Hematopoietic multipotent progenitor cell treated with erythropoietin and hydrocortisone succinate and interleukin-3 and kit ligand, for 6 days (in vitro differentiated cells): ENCODE data around the gene MZT2B.
"Not testable (repeated sequence)": the region's sequence is repeated elsewhere in the genome, so short reads cannot be mapped to it uniquely, and the experiment has no call there.

Experiments
- DNase-seq: peaks from one replicate; pipeline ENCODE4 v3.0.0-alpha.2; 2015

Gene MZT2B

DNA sequence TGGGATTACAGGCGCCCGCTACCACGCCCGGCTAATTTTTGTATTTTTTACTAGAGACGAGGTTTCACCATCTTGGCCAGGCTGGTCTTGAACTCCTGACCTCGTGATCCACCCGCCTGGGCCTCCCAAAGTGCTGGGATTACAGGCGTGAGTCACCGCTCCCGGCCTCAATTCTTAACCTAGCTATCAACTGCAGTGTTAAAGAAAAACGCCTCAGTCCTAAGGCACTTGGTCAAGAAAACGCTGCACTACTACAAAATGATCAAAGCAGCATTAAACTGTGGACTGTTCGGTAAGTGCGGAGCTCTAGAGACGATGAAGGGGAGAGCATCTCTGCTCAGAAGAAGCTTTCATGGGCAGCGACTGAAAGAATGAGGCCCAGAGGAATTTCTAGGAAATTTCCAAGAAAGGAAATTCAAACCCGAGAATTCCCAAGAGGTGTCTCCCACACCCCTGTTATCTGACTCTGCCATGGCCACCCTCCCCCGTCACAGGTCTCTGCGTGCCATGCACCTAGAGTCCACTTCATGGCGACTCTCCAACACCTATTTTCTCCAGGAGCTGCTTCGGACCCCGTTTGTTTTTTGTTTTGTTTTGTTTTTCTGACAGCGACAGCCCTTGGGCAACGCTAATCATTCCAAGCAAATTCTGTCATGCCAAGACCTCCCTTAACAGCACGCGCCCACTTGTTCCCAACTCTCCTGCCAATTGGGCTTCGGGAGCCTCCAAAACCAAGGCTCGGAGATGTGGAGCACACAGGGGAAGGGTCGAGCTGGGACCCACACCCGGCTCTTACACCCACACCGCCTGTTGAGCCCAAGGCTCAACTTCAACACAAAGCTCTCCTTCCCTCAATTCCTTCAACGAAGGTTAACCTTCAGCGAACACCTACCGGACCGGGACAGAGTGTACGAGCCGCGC, 1.4 kb upstream of the MZT2B start:
- DNase-seq, result not testable (repeated sequence)

DNA sequence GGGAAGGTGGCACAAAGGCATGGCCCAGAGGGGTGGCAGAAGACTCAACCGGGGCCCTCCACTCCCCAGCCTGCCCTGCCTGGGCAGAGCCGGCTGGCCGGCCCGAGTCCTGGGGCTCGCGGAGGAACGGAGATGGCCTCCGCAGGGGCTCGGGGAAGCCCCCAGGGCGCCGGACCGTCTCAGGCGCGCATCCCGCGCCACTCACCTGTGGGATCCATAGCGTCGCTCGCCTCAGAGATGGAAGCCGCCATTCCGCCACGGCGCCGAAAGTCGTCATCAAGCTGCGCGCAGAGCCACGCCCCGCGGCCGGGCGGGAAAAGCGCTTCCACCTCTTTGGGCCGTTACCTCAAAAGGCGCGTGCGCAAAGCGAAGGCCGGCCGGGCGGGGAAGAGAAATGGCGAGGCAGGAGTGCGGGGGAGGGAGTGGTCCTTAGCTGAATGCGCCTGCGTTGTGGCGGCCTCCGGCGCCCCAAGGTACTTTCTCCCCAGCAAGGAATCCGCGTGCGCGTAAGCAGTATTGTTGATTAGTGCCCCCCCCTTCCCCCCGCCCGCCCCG, 660 bp upstream of the MZT2B start, which contains the start of gene SMPD4:
Gene SMPD4 (minus strand): TSS at position 278 of the 555 bp plus-strand sequence. CDS start 5,010 bp downstream, outside the sequence.
- DNase-seq, result peak; percentile 96

DNA sequence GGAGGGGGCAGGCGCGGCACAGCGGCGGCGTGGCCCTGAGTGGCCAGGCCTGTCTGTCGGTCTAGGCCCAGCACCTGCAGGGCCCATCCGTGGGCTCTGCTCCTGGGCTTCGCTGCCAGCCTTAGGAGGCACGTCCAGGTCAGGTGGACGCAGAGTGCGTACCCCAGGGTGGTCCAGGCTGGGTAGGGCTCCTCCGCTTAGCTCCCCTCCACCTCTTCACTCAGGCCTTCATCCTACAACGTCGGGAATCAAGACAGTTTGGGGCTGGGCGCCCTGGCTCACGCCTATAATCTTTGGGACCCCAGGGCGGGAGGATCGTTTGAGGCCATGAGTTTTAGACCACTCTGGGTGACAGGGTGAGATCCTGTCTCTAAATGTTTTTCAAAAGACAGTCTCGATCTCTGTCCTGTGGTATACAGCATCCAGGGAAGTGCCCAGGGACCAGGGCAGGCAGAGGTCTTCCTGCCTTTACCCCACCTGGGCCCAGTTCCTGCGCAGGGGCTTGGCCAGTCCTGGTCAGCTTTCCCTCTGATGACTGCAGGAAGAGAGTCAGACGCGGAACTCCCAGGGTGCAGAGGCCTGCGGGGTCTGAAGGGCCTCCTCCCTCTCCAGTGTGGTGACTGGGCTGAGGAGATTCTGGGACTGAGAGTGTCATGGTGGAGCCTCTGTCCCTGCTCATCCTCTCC, 907 bp downstream of the MZT2B start:
- not testable (repeated sequence) for DNase-seq

DNA sequence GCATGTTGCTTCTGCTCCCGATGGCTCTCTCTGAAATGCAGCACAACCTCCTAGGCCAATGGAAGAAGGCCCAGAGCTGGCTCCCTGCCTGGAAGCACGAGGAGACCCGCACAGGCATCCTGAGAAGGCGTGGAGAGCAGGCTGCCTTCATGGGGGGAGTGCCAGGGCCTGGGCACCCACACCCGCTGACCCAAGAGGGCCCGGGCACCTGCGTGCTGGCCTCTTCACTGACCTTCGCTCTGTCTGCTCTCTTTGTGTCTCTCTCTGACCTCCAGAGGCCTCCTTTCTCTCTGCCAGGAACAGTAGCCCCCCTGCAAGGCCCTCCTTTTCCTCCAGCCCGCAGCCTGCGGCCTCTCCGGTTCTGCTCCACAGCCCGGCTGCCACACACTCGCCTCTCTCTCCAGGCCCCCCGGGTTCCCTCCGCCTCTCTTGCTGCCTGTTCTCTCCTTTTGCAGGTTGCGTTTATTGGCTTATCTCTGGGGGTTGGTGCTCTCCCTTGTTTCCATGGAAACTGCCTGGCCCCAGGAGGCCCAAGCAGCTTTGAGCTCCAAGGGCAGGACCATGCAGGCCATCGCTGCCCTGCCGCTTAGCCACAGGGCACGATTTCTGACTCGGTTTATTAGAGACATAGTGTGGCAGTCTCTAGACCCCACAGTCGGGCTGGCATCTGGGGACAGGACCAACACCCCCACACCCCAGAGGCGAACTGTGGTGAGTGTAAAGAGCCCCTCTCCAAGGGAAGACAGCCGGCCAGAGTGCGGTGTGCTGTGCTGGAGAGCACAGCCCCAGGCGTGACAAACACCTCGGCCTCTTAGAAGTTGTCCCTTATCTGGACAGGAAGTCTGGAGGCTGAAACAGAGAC, 1.7 kb downstream of the MZT2B start:
- DNase-seq, result peak; percentile 58

DNA sequence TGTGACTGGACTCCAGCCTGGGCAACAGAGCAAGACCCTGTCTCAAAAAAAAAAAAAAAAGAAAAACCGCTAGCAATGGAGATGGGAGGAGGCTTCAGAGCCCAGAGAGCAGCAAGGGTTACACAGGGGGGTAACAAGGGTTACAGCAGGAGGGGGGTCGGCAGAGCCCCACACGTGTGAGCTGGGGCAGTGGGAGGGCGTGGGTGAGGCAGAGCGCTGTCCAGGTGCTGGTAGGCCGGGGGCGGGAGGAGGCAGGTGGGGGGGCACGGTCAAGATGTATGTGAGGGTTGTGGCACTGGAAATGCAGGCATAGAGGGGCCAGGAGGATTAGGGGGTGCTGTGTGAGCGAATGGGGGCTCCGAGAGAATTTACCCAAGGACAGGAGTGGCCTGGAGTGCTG, 3.4 kb downstream of the MZT2B start:
- DNase-seq, result no peak

DNA sequence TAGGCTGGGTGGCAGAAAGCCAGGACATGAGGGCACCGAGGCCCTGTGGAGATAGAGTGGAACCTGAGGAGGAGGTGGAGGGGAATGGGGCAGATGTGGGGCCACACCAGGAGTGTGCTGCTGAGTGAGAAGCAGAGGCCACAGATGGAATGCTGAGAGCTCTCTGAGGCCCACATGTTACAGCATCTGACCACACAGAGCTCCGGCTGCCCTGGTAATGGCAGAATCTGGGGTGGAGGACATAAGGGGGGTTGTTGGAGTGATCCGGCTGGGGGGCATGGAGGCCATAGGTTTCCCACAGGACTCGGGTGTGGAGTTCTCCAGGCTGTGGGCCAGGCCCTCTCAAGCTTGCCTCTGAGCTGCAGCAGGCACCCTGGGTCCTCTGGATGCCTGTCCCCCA, 3.8 kb downstream of the MZT2B start:
- DNase-seq, result no peak

DNA sequence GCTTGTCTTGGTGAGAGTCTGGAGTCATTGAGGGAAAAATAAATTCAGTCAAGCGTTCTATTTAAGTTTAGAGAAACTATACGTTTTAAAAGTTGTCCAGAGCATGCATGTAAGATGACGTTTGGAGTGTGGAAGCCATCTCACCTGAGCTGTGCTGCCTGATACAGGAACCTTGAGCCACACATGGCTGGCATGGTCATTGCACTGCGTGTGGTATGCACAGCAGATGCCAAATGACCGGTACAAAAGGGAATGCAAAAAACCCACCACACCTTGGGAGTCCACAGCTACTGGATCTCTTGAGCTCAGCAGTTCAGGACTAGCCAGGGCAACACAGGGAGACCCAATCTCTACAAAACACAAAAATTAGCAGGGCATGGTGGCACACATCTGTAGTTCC, 4.3 kb downstream of the MZT2B start:
- no peak for DNase-seq

DNA sequence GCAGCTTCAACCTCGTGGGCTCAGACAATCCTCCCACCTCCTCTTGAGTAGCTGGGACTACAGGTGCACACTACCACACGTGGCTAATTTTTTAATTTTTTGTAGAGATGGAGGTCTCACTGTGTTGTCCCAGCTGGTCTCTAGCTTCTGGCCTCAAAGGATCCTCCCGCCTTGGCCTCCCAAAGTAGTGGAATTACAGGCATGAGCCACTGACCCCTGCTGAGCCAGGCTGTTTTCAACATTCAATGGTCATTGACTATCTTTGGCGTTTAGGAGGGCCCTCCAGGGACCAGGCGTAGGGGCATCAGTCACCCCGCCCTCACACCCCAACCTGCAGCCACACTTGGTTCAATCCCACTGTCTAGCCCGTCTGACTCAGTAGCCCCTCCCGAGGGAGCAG, 5.2 kb downstream of the MZT2B start:
- no peak for DNase-seq

DNA sequence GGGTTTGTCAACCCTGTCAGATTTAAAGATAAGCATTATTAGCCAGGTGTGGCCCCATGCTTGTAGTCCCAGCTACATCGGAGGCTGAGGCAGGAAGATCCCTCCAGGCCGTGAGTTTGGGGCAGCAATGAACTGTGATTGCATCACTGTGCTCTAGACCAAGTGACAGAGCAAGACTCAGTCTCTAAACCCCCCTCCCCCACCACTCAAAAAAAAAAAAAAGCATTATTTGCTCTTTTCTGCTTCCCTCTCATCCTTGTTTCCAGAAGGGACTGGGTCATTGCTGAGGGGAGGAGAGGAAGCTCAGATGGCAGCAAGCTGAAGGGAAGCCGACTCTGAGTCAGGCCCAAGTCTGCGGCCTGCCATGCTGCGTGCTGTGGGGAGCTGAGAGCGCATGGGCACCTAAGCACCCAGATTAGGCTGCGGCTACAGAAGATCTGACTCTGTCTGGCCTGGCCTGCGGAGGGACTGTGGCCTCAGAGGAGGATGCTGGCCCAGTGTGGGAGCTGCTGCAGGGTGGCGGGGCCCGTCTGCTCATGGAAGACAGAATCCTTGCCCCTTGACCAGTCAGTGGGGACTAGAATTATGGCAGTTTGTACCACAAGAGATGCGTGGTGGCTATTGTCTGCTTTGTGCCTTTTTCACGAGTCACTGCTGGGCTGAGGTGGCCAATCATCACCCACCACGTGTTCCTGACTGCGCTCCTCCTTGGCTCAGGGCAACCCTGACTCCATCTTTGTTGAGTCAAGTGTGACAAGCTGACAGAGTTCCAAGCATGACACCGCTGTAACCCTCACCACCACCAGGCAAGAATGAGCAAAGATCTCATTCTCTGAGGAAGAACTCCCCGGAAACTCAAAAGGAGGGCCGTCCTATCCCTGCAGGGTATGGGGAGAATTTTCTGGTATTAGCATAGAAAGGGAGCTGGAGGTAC, 6.1 kb downstream of the MZT2B start:
- DNase-seq, result not testable (repeated sequence)

DNA sequence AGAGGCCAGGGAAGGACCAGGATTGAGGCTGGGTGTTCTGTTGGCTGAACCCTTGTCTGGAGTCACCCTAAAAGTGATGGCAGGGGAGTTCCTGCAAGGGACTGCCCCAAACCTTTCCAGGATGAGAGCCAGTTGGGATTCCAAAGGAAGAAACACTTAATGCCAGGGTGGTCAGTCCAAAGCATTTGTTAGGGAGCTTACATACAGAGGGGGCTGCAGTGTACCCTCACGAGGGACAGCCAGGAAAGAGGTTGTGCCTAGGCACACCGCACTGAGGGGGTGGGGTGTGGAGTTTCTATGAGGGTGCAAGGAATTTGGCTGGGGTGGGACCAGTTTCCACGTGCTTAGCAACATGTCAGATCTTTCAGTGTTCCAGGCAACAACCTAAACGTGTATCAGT, 6.9 kb downstream of the MZT2B start:
- not testable (repeated sequence) for DNase-seq

DNA sequence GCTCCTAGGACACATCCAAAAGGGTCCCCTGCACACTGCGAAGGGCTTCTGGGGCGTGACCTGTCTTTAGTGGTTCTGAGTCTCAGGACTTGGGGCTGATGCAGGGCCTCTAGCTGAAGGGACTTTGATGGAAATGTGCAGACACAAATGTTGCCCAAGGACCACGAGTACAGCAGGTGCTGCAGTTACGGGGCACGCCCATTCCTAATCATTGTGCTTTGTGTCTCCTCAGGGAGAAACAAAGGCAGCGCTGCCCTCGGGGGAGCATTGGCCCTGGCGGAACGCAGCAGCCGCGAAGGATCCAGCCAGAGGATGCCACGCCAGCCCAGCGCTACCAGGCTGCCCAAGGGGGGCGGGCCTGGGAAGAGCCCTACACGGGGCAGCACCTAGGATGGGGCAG, 8.2 kb downstream of the MZT2B start:
- no peak for DNase-seq

DNA sequence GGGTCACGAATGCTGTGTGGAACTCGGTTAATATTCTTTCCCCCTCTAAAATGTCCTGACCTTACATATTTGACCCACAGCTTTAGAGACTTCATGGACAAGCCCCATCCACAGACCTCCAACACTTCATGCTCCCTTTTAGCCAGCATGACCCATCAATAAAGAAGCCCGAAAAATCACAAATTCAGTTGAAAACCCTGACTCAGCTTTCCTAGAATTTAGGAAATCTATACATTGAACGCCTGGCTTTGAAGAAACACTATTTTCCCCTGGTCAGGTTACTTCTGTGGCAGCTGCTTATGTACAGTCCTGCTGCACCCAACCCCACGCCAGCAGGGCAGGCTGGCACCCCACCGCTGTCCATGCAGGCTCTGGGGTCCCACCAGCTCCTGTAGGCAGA, 9.3 kb downstream of the MZT2B start:
- DNase-seq, result not testable (repeated sequence)

DNA sequence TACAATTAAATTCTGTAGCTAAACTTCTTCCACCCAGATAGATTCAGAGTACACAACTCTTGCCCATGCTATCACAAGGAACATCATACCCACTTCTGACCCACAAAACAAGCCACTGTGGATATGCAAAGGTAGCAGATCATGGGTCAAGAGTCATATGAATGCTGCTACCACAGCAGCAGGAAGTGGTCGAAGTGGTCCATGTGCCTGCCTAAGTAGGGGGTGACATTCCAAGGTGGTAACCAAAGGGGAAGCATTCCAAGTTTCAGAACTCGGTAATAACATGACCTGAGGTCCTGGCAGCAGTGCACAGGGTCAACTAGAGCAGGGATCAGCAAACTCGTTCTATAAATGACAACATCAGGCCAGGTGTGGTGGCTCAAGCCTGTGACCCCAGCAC, 10.4 kb downstream of the MZT2B start:
- DNase-seq, result not testable (repeated sequence)

DNA sequence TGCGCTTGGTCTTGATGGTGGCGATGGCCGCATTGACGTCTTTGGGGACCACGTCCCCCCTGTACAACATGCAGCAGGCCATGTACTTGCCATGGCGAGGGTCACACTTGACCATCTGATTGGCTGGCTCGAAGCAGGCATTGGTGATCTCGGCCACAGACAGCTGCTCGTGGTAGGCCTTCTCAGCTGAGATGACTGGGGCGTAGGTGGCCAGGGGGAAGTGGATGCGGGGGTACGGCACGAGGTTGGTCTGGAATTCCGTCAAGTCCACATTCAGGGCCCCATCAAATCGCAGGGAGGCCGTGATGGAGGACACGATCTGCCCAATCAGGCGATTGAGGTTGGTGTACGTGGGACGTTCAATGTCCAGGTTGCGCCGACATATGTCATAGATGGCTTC, 11.8 kb downstream of the MZT2B start:
- DNase-seq, result not testable (repeated sequence)

DNA sequence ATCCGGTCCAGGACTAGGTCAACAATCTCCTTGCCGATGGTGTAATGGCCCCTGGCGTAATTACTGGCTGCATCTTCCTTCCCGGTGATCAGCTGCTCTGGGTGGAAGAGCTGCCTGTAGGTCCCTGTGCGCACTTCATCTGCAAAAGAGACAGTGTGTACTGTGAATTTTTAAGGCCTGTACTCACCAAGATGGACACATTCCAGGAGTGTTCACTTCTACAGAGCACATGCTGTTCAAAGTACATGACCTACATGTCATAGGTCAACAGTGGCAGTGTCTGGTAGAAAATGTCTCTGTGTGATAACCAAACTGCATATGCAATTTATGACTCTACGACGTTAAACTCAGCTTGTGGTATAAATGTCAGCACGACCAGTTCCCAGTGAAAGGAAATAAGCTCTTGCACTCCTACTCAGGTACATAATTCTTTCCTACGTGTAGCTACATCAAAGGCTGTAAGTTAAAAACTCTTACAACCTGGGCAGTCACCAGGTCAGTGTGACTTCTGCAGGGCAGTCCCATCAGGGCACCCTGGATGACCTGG, 13.1 kb downstream of the MZT2B start:
- not testable (repeated sequence) for DNase-seq

DNA sequence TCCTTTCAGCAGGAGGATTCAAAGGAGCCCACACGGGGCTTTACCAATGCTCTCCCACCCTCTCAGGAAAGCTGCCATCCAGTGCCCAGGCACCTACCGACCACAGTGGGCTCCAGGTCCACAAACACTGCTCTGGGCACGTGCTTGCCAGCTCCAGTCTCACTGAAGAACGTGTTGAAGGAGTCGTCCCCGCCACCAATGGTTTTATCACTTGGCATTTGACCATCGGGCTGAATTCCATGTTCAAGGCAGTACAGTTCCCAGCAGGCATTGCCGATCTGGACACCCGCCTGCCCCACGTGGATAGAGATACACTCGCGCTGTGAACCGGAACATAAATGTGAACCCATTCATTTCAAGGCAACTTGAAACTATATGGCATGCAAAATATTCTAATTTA, 14.0 kb downstream of the MZT2B start:
- not testable (repeated sequence) for DNase-seq

DNA sequence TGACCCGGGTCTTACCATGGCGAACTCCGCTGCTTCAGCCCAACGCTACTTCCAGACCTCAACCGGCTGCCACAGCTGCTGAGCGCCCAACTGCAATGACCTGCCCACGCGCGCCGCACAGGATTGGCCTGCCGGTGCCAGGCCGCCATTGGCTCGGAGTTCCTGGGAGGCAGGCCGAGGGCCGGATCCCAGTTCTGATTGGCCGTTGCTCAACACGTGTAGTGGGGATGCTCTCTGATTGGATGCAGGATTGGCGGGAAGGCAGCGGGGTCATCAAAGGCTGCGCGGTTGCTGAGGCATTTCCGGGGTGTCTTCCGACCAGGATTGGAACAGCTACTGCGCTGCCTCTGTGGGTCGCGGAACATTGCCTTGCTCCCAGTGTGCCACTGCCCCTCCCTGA, 16.3 kb downstream of the MZT2B start, which contains the start of gene TUBA3E:
Gene TUBA3E (minus strand): TSS at position 97 of the 400 bp plus-strand sequence. CDS start 79 bp downstream, at position 18.
- no peak for DNase-seq

DNA sequence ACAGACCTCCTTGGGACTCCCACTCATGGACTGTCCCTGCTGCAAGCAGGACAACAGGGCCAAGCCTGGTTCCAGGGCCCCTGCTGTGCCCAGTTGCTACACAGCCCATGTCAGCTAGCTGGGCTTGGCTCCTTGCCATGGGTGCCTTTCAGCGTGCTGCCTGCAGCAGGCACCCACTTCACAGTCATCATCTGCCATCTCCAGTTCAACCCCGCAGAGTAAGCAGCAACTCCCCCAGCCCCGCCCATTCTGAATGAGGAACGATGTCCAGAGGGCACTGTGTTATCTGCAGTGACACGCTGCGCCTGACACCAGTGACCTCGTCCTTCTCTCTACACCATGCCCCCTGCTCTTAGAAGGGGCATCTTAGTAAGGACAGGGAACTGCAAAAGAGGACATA, 20.5 kb downstream of the MZT2B start:
- peak; percentile 70 for DNase-seq

DNA sequence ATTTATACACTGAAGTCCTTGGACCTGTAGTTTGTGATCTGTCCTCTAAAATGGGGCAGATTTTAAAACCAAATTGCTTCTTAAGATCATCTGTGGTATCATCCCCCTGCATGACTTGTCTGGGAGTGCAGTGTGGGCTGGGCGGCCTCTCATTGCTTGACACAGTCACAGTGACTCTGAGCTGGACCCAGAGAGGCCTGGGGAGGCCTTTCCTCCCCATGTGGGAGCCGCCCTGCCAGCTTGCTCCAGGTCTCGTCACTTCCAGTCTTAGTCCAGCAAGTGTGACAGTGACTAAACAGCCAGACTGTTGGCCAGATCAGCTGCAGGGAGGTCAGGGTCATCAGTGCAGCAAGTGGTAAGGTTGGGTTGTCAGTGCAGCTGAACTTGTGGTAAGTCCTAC, 21.1 kb downstream of the MZT2B start:
- not testable (repeated sequence) for DNase-seq

DNA sequence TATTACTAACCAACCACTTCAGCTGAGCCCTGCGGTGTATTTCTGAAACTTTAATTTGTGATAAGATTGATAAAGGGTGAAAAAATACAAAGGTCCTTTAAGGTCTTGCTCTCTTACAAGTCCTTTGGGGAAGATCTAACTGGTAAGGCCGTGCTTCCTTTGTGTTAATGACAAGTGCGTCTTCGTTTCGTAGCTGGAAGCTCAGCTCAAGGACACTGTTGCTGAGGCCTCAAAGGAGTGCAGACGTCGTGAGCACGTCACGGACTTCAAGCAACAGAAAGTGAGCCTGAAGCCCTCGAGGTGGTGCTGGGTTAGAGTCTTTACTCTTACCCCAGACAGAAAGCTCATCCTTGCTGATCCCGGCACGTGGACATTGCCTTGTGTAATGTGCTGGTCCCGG, 25.0 kb downstream of the MZT2B start:
- DNase-seq, result not testable (repeated sequence)

DNA sequence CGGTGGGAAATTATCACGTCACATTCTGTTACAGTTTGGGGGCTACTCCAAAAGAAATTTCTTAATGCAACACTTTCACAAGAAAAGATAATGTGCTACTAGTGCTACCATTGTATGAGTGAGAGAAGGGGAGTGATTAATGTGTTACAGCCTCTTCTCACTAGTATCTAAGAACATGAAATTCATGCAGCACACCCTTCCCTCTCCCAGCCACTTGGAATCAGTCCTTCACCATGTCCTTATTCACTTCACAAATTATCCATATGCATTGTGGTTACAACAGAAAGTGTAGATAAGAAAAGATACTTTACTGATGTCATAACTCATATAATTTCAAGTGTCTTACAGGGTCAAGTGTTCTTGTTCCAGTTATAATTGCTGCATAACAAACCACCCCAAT, 37.1 kb downstream of the MZT2B start:
- DNase-seq, result not testable (repeated sequence)
